HepG2 (cell line): Measurements from ENCODE around the gene CASZ1. TPM values are rescaled to one million over a fixed set of nuclear protein-coding genes. Genes with fewer than 3 reads are reported as not detected.

ENCODE experiments used
- ATAC-seq: fragments of 200-7000 bp; cut with Tn5 transposase; 3 replicates; pipeline ENCODE4 v1.9.1; 2020; ENCODE audit warnings: mild to moderate bottlenecking, moderate library complexity
- BruUV-seq: library from RNA; stranded (reverse); fragments of 400-500 nt; replicated peaks from 2 replicates; lab custom pipeline; 2021; lab: Mats Ljungman, UMichigan
- CTCF ChIA-PET: fragments of 300-600 bp; formaldehyde crosslinking; extraction: SDS; loops from one replicate; lab custom pipeline; 2021; ENCODE audit warnings: low total read pairs, inconsistent platforms, low intra/inter-chr PET ratio; lab: Yijun Ruan, JAX
- POLR2A ChIA-PET: fragments of 350-600 bp; sonication (Branson Sonifier 250); formaldehyde crosslinking; loops from one replicate; lab custom pipeline; 2020; ENCODE audit warnings: antibody characterized with exemption, inconsistent platforms; lab: Yijun Ruan, JAX
- DNase-seq: peaks from one replicate; pipeline ENCODE4 v3.0.0-alpha.2; 2015; ENCODE audit warnings: low spot score
- FAIRE-seq: peaks from 3 replicates; lab custom pipeline; 2011; peaks lifted over from hg19 to GRCh38; lab: Jason Lieb, UNC
- H2AFZ ChIP-seq: one replicate; pipeline ENCODE4 v1.6.1; 2011; ENCODE audit warnings: low read length, inconsistent platforms
- H3K27ac ChIP-seq: fragments of 300-600 bp; 3 replicates; pipeline ENCODE4 v1.8.0; 2011; ENCODE audit warnings: mixed run types, mild to moderate bottlenecking, mixed read lengths, low read length, inconsistent platforms; ENCODE audit not compliant: insufficient read depth; ENCODE audit errors: extremely low read length
- H3K27me3 ChIP-seq, 2 experiments: fragments of 200-600 bp in 1 of 2; 2 replicates in 1 of 2; 3 replicates in 1 of 2; pipeline versions ENCODE4 v1.6.0 to v1.8.0; 2011; ENCODE audit warnings: low read length in 2 of 2, mild to moderate bottlenecking in 2 of 2, moderate library complexity in 2 of 2, inconsistent platforms in 1 of 2; ENCODE audit not compliant: insufficient read depth in 2 of 2, control insufficient read depth in 1 of 2
- H3K36me3 ChIP-seq, 2 experiments: fragments of 200-600 bp in 1 of 2; replicated peaks in 1 of 2; 2 replicates in 1 of 2; 3 replicates in 1 of 2; pipeline versions ENCODE4 v1.5.1 to v1.8.0; 2011; ENCODE audit warnings: low read length in 2 of 2, inconsistent platforms in 1 of 2; ENCODE audit not compliant: insufficient read depth in 2 of 2, control insufficient read depth in 1 of 2
- H3K4me1 ChIP-seq: 2 replicates; pipeline ENCODE4 v1.5.1; 2012; ENCODE audit warnings: low read length, inconsistent platforms; ENCODE audit not compliant: insufficient read depth
- H3K4me2 ChIP-seq: 2 replicates; pipeline ENCODE4 v1.6.0; 2011; ENCODE audit warnings: low read depth, low read length, inconsistent platforms
- H3K4me3 ChIP-seq, 3 experiments: fragments of 200-600 bp in 1 of 3; sonication (generic), shearing (Covaris generic) in 1 of 3; replicated peaks in 1 of 3; 2 replicates each; pipeline ENCODE4 v1.5.1; 2011 to 2016; ENCODE audit warnings: low read length in 3 of 3, inconsistent platforms in 2 of 3, low read depth in 2 of 3, mild to moderate bottlenecking in 2 of 3, control low read depth in 1 of 3, mixed read lengths in 1 of 3; ENCODE audit not compliant: insufficient read depth in 1 of 3
- H3K79me2 ChIP-seq: one replicate; pipeline ENCODE4 v1.6.1; 2011; ENCODE audit warnings: low read length, inconsistent platforms; ENCODE audit not compliant: insufficient read depth
- H3K9ac ChIP-seq: 2 replicates; pipeline ENCODE4 v1.6.0; 2011; ENCODE audit warnings: mild to moderate bottlenecking, low read depth, low read length, inconsistent platforms; ENCODE audit not compliant: insufficient read depth
- H3K9me3 ChIP-seq: 2 replicates; pipeline ENCODE4 v1.5.1; 2012; ENCODE audit warnings: mild to moderate bottlenecking, low read length
- H4K20me1 ChIP-seq: 2 replicates; pipeline ENCODE4 v1.6.0; 2011; ENCODE audit warnings: inconsistent platforms, mild to moderate bottlenecking, low read length, moderate library complexity; ENCODE audit not compliant: insufficient read depth
- DR1 ChIP-seq: sonication (generic); formaldehyde crosslinking; IDR thresholded peaks from 2 replicates; pipeline ENCODE4 v1.8.0; 2021; ENCODE audit warnings: mild to moderate bottlenecking, missing genetic modification reagents, inconsistent platforms
- EED ChIP-seq: sonication (generic); formaldehyde crosslinking; IDR thresholded peaks from 2 replicates; pipeline ENCODE4 v1.5.0; 2020; ENCODE audit warnings: mild to moderate bottlenecking, missing genetic modification reagents
- HNF4G ChIP-seq, 2 experiments: sonication (generic) in 1 of 2; formaldehyde crosslinking in 1 of 2; IDR thresholded peaks; 2 replicates each; pipeline versions ENCODE4 v1.4.0 to v1.6.1; 2011 to 2020; ENCODE audit warnings: borderline replicate concordance in 2 of 2, low read depth in 2 of 2, mild to moderate bottlenecking in 2 of 2, low read length in 1 of 2, missing genetic modification reagents in 1 of 2, moderate library complexity in 1 of 2
- HOXA3 ChIP-seq: sonication (generic); formaldehyde crosslinking; IDR thresholded peaks from 2 replicates; pipeline ENCODE4 v1.5.0; 2020; ENCODE audit warnings: missing genetic modification reagents
- RELA ChIP-seq: sonication (generic); formaldehyde crosslinking; IDR thresholded peaks from 2 replicates; pipeline ENCODE4 v1.4.0; 2020; ENCODE audit warnings: missing genetic modification reagents
- WIZ ChIP-seq: sonication (generic); formaldehyde crosslinking; IDR thresholded peaks from 2 replicates; pipeline ENCODE4 v1.5.1; 2020; ENCODE audit warnings: mild to moderate bottlenecking, missing genetic modification reagents
- ZNF558 ChIP-seq: sonication (generic); formaldehyde crosslinking; IDR thresholded peaks from 2 replicates; pipeline ENCODE4 v1.9.0; 2022; ENCODE audit warnings: mild to moderate bottlenecking, missing genetic modification reagents, borderline replicate concordance
- WGBS: methylation state at CpG from one replicate; pipeline ENCODE4 v1.1.6; 2017; ENCODE audit warnings: low lambda C conversion rate; 5-methylcytosine and 5-hydroxymethylcytosine counted together
- in situ Hi-C: cut with HindIII; loops from 2 replicates; pipeline ENCODE4 v1.10.0; 2017; ENCODE audit warnings: low pct_unique_long_range_greater_than_20kb; ENCODE audit not compliant: extremely low pct_ligation_motif_present
- intact Hi-C: fragments of 100-400 bp; cut with micrococcal nuclease; formaldehyde crosslinking; loops from one replicate; pipeline ENCODE4 v1.10.0; 2022; ENCODE audit not compliant: unreplicated experiment
- polyA plus RNA-seq, 8 experiments: library from polyadenylated mRNA; depleted of rRNA in 3 of 8; stranded (reverse) in 7 of 8; unstranded in 1 of 8; fragments of >200 nt; fragmentation: Illumina TruSeq in 4 of 8; extraction: Trizol in 4 of 8; gene quantifications; 2 replicates each; pipeline versions ENCODE4 v1.2.1 to v1.2.3, GENCODE V29; 2011 to 2016; ENCODE audit warnings: low read depth in 4 of 8, missing spikeins in 1 of 8, mixed read lengths in 1 of 8; ENCODE audit not compliant: insufficient read depth in 1 of 8
- total RNA-seq, 5 experiments: library from RNA; depleted of rRNA; stranded (reverse); fragments of >200 nt; fragmentation: Illumina TruSeq; extraction: Trizol; gene quantifications; 2 replicates each; pipeline ENCODE4 v1.2.3, GENCODE V29; 2016; ENCODE audit warnings: low read depth in 1 of 5
- TF ChIP-seq, protein P1 (sequence below): sonication (generic); formaldehyde crosslinking; IDR thresholded peaks from 2 replicates; pipeline ENCODE4 v1.9.0; 2021; ENCODE audit warnings: missing genetic modification reagents, borderline replicate concordance

CASZ1 gene
- total and polyA plus RNA-seq, 2 of the 13 experiments (the other 11 are each of a cell fraction or from before 2014, with no cell fraction given) = 1.9 to 3.7 TPM

DNA sequence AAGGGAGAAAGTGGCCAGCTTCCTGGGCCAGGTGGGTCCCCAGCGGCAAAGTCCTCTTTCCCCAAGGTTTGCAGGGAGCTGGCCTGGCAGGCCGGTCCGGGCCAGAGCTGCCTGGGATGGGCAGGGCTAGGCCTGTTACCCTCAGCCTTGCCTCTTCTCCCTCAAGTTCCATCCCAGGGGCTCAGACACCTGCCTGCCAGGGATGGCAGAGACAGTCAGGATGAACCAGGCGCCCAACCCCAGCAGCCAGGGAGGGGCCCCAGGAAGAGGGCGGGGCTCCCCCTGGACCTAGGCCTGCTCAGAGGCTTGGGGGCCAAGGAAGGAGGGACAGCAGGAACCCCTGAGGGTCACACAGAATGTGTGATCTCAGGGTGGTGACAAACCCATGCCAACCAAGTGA lies 120.6 kb downstream of the CASZ1 start:
- TF ChIP-seq HOXA3 (CRISPR knock-in tag) (no peak), RELA (CRISPR knock-in tag) (no peak), EED (no peak), ZNF558 (CRISPR knock-in tag) (no peak), DR1 (no peak), WIZ (CRISPR knock-in tag) (no peak), HNF4G (IDR thresholded peaks at IDR 0.05; ENCODE audit: borderline replicate concordance, low read depth, low read length) (no peak), HNF4G (CRISPR knock-in tag; IDR thresholded peaks at IDR 0.05; ENCODE audit: borderline replicate concordance, low read depth) (no peak)
- TF ChIP-seq, protein P1, sequence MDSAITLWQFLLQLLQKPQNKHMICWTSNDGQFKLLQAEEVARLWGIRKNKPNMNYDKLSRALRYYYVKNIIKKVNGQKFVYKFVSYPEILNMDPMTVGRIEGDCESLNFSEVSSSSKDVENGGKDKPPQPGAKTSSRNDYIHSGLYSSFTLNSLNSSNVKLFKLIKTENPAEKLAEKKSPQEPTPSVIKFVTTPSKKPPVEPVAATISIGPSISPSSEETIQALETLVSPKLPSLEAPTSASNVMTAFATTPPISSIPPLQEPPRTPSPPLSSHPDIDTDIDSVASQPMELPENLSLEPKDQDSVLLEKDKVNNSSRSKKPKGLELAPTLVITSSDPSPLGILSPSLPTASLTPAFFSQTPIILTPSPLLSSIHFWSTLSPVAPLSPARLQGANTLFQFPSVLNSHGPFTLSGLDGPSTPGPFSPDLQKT = no peak
- Histone ChIP-seq H3K4me2 (no peak overlapping the region), H3K4me3 (no peak overlapping the region), H3K9ac (no peak overlapping the region), H2AFZ (no peak overlapping the region), H3K27me3 (no peaks in the 10 kb centered on the region), H3K79me2 (no peaks in the 10 kb centered on the region), H4K20me1 (no peaks in the 10 kb centered on the region), H3K27ac (no peak overlapping the region), H3K4me1 (peaks cover 49% of the 10 kb centered on the region), H3K36me3 (no peaks in the 10 kb centered on the region), H3K9me3 (no peaks in the 10 kb centered on the region)
- intact Hi-C loops = loop anchor here (5.0 kb wide), 1 partner anchor 121 kb away; the partner anchor contains the start of gene CASZ1
- no peak for ATAC-seq
- in situ Hi-C loops = loop anchor here (5.0 kb wide), 1 partner anchor 121 kb away; the partner anchor contains the start of gene CASZ1
- CTCF ChIA-PET = no interaction called here
- no TSS peak for BruUV-seq
- no peak for DNase-seq
- WGBS = no CpG with 5 or more reads among the region's 5 CpGs
- POLR2A ChIA-PET = interaction anchor here (2.4 kb wide), 1 partner anchor 10 kb away, joined by 26 read pairs; no protein-coding TSS in a partner anchor
- no peak for FAIRE-seq
